NCI-H2227 (cell line): Measurements from ENCODE around the gene ZNF598.

Source experiments
- DNase-seq: peaks from one replicate; lab custom pipeline; 2025; ENCODE audit not compliant: unreplicated experiment; lab: John Stamatoyannopoulos, UW

Gene ZNF598

DNA sequence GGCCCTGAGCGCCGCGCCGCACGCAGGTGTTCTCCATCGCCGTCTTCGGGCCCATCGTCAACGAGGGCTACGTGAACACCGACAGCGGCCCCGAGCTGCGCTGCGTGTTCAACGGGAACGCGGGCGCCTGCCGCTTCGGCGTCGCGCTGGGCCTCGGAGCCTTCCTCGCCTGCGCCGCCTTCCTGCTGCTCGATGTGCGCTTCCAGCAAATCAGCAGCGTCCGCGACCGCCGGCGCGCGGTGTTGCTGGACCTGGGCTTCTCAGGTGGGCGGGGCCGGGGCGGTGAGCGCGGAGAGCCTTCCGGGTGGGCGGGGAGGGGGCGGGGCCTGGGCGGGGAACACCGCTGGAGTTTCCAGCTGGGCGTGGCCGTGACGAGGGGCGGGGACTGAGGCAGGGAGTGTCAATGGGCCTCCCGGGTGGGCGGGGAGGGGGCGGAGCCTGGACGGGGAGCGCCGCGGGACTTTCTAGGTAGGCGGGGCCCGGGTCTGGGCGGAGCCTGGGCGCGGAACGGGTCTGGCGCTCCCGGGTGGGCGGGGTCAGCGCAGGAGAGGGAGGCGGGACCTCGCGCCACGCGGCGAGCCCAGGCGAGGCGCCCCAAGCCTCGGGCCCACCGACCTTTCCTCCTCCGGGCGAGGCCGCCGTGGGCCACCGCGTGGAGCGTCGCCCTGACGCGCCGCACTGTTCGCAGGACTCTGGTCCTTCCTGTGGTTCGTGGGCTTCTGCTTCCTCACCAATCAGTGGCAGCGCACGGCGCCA lies 17.5 kb downstream of the ZNF598 start:
- DNase-seq, result no peak

- DNase-seq, result no peak
These were observed 18.1 kb downstream of the ZNF598 start for GRCh38 chr16:1991588-1991947.

- no peak for DNase-seq
These were observed 18.5 kb downstream of the ZNF598 start for GRCh38 chr16:1991135-1991551.

- DNase-seq, result peak; percentile 76
These were observed 19.1 kb downstream of the ZNF598 start for GRCh38 chr16:1990351-1991134.

- DNase-seq, result no peak
These were observed 19.6 kb downstream of the ZNF598 start for GRCh38 chr16:1990101-1990350.

DNA sequence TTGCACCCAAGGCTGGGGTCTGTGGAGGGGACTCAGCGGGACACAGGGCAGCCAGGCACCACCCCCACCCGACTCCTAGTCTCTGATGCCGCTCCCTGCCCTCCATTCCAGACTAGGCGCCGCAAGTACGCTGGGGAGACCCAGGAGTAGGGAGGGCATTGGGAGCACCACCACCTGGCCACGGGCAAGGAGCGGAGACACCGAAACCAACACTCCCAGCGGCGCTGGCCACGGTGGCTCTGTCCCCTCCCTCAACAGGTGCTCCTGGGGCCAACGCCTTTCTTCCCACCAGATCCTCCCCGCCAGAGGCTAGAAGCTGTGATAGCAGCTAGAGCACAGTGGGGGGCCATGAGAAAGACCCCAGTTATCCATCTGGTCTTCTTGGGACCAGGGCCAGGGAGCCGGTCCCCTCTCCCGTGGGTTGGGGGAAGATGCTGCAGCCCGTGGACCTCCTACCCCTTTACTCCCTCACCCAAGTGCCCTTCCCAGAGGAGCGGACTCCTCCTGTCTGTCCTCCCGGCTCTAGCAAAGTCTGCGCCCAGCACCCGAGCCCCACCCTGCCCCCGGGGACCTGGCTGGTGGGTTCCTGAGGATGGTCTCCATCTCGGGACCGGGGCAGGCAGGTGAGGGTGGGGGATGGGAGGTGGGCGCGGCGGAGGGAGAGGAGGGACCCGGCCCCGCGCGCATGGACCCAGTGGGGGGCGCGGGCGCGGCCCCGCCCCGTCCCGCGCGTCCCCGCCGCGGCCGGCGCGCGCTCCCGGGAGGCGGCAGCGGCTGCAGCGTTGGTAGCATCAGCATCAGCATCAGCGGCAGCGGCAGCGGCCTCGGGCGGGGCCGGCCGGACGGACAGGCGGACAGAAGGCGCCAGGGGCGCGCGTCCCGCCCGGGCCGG lies 20.2 kb downstream of the ZNF598 start, which contains the start of gene SYNGR3:
TSS of gene SYNGR3 (plus strand) at position 762 of the 892 bp plus-strand sequence. CDS start 133 bp downstream, outside the sequence.
- peak; percentile 69 for DNase-seq

DNA sequence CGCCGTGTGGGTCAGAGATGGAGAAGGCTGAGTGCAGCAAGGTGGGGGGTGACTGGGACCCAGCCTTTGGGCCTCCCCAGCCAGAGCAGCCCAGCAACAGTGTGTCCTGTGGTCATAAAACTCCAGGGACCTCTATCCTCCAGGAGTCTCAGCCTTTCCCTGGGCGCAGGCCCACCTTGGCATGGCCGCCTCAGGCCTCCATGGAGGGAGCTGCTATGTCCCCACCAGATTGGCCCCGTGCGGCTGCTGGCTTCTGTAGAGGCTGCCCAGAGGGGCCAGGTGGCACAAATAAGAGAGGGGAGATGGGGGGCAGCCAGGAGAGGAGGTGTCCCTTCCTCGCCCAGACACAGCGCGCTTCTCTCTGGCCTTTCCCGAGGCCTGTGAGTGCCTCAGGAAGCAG lies 22.4 kb downstream of the ZNF598 start:
- DNase-seq, result no peak

GRCh38 chr16:1985466-1986150 lies 24.0 kb downstream of the ZNF598 start:
- no peak for DNase-seq

GRCh38 chr16:1984347-1985225 lies 25.0 kb downstream of the ZNF598 start:
- no peak for DNase-seq

DNA sequence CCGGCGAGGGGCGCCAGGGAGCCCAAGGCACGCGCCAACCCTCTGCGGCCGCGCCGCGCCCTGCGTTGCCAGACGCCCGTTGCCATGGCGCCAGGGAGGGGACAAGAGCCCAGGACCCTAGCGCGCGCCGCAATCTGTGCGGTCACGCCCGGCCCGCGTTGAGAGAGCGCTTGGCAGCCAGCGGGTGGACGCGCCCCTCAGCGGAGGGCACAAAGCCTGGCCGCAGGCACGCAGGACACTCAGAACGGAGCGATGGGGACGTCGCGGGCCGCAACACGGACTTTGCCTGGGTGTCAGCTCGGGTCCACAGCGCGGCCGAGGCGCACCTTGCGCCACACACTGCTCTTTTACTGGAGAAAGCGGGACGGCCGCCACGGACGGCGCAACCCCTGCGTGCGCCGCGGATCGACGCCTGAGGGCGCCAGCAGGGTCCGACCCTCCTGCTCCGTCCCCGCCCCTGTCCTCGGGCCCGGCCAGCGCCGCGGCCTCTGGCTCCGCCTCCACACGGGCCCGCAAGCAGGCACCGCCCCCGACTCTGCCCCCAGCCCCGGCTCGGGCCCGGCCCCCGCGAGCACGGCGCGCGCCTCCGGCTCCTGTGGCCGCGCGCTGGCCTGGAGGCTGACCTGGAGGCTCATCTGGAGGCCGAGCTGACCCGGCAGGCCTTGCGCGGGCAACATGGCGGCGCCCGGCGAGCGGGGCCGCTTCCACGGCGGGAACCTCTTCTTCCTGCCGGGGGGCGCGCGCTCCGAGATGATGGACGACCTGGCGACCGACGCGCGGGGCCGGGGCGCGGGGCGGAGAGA lies 25.9 kb downstream of the ZNF598 start, which contains the start of gene GFER:
TSS of gene GFER (plus strand) at position 650 of the 803 bp plus-strand sequence. CDS start at position 676, 26 bp downstream.
- DNase-seq, result peak; percentile 97

GRCh38 chr16:1982991-1983543 lies 26.6 kb downstream of the ZNF598 start:
- DNase-seq, result no peak

GRCh38 chr16:1982013-1982433 lies 27.6 kb downstream of the ZNF598 start:
- DNase-seq, result no peak

DNA sequence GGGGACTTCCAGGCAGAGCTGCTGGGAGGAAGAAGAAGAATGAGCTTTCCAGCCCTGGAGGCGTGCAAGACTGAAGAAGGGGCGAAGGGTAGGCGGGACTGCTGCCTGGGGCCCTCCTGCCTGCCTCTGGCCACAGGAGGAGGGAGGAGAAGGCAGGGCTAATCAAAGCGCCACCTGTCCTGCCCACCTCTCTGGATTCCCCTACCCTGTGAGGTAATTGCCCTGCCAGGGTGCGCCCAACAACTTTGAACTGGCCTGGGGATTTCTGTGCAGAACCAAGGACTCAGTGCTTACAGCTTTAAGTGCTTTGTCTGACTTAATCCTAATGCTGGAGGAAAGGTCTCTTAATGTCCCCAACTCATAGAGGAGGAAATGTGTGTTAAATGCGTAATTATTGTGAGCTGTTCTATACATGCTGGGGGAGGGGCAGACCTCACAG lies 28.2 kb downstream of the ZNF598 start, which contains the start of gene NOXO1:
TSS of gene NOXO1 (minus strand) at position 72 of the 439 bp plus-strand sequence. CDS start 290 bp downstream, outside the sequence.
- peak; percentile 48 for DNase-seq

DNA sequence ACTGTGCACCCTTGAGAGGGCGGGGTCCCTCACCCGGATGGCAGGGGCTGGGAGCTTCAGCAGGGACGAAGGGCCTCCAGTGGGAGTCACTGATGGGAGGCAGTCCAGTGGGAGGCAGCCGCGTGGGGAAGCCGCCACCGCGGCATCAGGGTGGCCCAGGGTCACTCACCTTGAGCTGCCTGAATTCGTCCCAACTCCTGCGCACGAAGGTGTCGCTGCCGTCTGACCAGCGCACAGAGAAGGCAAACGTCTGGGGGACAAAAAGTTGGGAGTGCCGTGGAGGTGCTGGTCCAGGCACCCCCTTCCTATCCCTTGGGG lies 28.9 kb downstream of the ZNF598 start:
- DNase-seq, result no peak

- no peak for DNase-seq
These were observed 29.4 kb downstream of the ZNF598 start for GRCh38 chr16:1980030-1980769.

- DNase-seq, result no peak
These were observed 30.2 kb downstream of the ZNF598 start for GRCh38 chr16:1979271-1980029.

DNA sequence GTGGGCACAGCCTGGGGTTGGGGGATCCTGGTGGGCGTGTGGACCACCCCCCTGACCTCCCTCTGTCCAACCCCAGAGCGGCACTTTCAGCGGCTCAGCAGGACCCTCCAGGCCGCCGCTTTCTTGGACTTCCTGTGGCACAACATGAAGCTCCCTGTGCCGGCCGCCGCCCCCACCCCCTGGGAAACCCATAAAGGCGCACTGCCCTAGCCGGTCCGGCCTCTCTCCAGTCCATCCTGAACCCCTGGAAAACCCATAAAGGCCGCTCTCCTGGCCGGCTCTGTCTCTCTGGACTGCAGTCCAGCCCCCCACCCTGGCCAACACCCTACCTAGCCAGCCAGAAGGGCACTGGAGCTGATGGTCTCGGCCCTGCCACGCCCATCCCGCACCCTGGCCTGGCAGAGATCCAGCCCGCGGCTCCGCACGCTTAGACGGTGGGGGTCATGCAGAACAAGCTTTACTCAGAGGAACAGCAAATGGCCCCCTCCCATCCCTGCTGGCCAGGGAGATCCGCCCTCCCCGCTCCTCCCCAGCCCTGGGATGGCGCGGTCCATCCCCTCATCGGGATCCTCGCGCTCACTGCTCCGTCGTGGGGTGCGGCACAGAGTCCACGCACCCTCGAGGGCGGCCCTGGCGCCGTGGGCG lies 31.0 kb downstream of the ZNF598 start:
- DNase-seq, result no peak
